ENCODE results near the gene HP1BP3.

The HP1BP3 gene

GRCh38 chr1:20732588-20733359 is 54.3 kb downstream of the HP1BP3 start, which contains the start of gene SH2D5:
TSS of gene SH2D5 (minus strand) at chr1:20732703. CDS start at chr1:20728044, 4,659 bp downstream.
- H3K9me3 ChIP-seq: no peaks in the 10 kb centered on the region
- no peak within 1 kb of the TSS for H3K27ac ChIP-seq
- peaks cover 18 to 25% of the 10 kb centered on the region in 2 experiments for H3K4me1 ChIP-seq (ENCODE audit: control insufficient read depth in 1 of 2, insufficient read depth in 1 of 2, low read depth in 1 of 2, low read length in 1 of 2)
- peaks cover 67% of the 10 kb centered on the region for H3K27me3 ChIP-seq
- H3K4me3 ChIP-seq (ENCODE audit: low read depth in 1 of 2, low read length in 1 of 2): peak within 1 kb of the TSS; percentile 38 to 59
- TF ChIP-seq CTCF (IDR thresholded peaks at IDR 0.05): no peak
- peaks cover 22% of the 10 kb centered on the region for H3K36me3 ChIP-seq

DNA sequence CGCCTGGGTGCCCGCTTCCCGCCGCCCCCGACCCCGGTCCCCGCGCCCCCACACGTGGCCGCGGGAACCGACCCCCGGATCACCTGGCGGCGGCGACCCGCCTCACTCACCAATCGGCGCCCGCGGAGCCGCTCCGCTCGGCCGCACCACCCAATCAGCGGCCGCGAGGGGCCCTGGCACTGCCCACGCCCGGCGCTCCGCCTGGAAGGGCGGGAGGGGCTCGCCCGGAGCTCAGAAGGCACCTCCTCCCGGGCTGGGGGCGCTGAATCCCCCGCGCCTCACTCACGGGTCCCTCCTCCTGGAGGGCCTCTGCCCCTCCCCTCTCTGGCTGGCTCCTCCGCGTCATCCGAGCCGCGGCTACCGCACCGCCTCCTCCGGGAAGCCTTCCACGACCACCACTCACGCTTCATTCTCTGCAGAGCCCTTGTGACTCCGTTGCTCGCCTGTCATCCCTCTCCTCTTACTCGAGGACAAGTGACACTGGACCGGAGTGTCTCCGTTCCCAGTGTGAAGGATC is 55.0 kb downstream of the HP1BP3 start:
- Histone ChIP-seq H3K36me3 (peaks cover 15% of the 10 kb centered on the region), H3K27ac (no peak overlapping the region), H3K9me3 (no peaks in the 10 kb centered on the region), H3K27me3 (peaks cover 72% of the 10 kb centered on the region), H3K4me3 (ENCODE audit: low read depth in 1 of 2, low read length in 1 of 2) (peak overlapping the region; percentile 38 to 59), H3K4me1 (ENCODE audit: control insufficient read depth in 1 of 2, insufficient read depth in 1 of 2, low read depth in 1 of 2, low read length in 1 of 2) (peaks cover 18 to 25% of the 10 kb centered on the region in 2 experiments)
- no peak for TF ChIP-seq CTCF (IDR thresholded peaks at IDR 0.05)

GRCh38 chr1:20731057-20731991 is 55.8 kb downstream of the HP1BP3 start:
- no peak for TF ChIP-seq CTCF (IDR thresholded peaks at IDR 0.05)
- H3K27me3 ChIP-seq: peaks cover 75% of the 10 kb centered on the region
- H3K4me3 ChIP-seq (ENCODE audit: low read depth in 1 of 2, low read length in 1 of 2): peak overlapping the region in 1 of 2 experiments; percentile 59
- H3K4me1 ChIP-seq (ENCODE audit: control insufficient read depth in 1 of 2, insufficient read depth in 1 of 2, low read depth in 1 of 2, low read length in 1 of 2): peaks cover 18 to 25% of the 10 kb centered on the region in 2 experiments
- H3K36me3 ChIP-seq: peaks cover 12% of the 10 kb centered on the region
- H3K9me3 ChIP-seq: no peaks in the 10 kb centered on the region
- H3K27ac ChIP-seq: no peak overlapping the region

GRCh38 chr1:20730690-20731056 is 56.4 kb downstream of the HP1BP3 start:
- Histone ChIP-seq H3K9me3 (no peaks in the 10 kb centered on the region), H3K4me1 (ENCODE audit: control insufficient read depth in 1 of 2, insufficient read depth in 1 of 2, low read depth in 1 of 2, low read length in 1 of 2) (peaks cover 18 to 25% of the 10 kb centered on the region in 2 experiments), H3K36me3 (peaks cover 6% of the 10 kb centered on the region), H3K4me3 (ENCODE audit: low read depth in 1 of 2, low read length in 1 of 2) (no peak overlapping the region), H3K27ac (no peak overlapping the region), H3K27me3 (peaks cover 82% of the 10 kb centered on the region)
- TF ChIP-seq CTCF (IDR thresholded peaks at IDR 0.05): no peak

GRCh38 chr1:20729990-20730689 is 57.0 kb downstream of the HP1BP3 start:
- no peaks in the 10 kb centered on the region for H3K9me3 ChIP-seq
- no peak overlapping the region for H3K27ac ChIP-seq
- peaks cover under 1% of the 10 kb centered on the region for H3K36me3 ChIP-seq
- H3K27me3 ChIP-seq: peaks cover 87% of the 10 kb centered on the region
- no peak overlapping the region for H3K4me3 ChIP-seq (ENCODE audit: low read depth in 1 of 2, low read length in 1 of 2)
- no peak for TF ChIP-seq CTCF (IDR thresholded peaks at IDR 0.05)
- peaks cover 18 to 25% of the 10 kb centered on the region in 2 experiments for H3K4me1 ChIP-seq (ENCODE audit: control insufficient read depth in 1 of 2, insufficient read depth in 1 of 2, low read depth in 1 of 2, low read length in 1 of 2)

Measured in neutrophil (primary cell).